DOHH2 (cell line): ENCODE data around the gene CHP2.

Source experiments
- H3F3A ChIP-seq: fragments of 200-600 bp; sonication (generic), shearing (Covaris generic); 2 replicates; pipeline ENCODE4 v1.6.0; 2016; ENCODE audit warnings: antibody characterized with exemption, mild to moderate bottlenecking; ENCODE audit not compliant: control insufficient read depth, insufficient read depth
- H3K27ac ChIP-seq: fragments of 200-600 bp; sonication (generic); 2 replicates; pipeline ENCODE4 v1.5.1; 2014; ENCODE audit warnings: low read depth, mild to moderate bottlenecking, low read length, moderate library complexity
- H3K27me3 ChIP-seq: fragments of 200-600 bp; sonication (generic); 2 replicates; pipeline ENCODE4 v1.6.1; 2014; ENCODE audit warnings: mild to moderate bottlenecking, low read length, mixed read lengths; ENCODE audit not compliant: control insufficient read depth
- H3K36me3 ChIP-seq: fragments of 200-600 bp; sonication (generic); 2 replicates; pipeline ENCODE4 v1.6.1; 2014; ENCODE audit warnings: mild to moderate bottlenecking, low read length, moderate library complexity, mixed read lengths; ENCODE audit not compliant: control insufficient read depth
- H3K4me1 ChIP-seq: fragments of 200-600 bp; sonication (generic); 2 replicates; pipeline ENCODE4 v1.6.1; 2014; ENCODE audit warnings: mild to moderate bottlenecking, low read length, mixed read lengths; ENCODE audit not compliant: control insufficient read depth
- H3K4me2 ChIP-seq: fragments of 200-600 bp; sonication (generic); 2 replicates; pipeline ENCODE4 v1.6.0; 2014; ENCODE audit warnings: mild to moderate bottlenecking, low read length, moderate library complexity
- H3K4me3 ChIP-seq: fragments of 200-600 bp; sonication (generic); 2 replicates; pipeline ENCODE4 v1.5.1; 2014; ENCODE audit warnings: mild to moderate bottlenecking, low read length, mixed read lengths
- H3K79me2 ChIP-seq: fragments of 200-600 bp; sonication (generic); 2 replicates; pipeline ENCODE4 v1.6.1; 2014; ENCODE audit warnings: mild to moderate bottlenecking, low read length, mixed read lengths; ENCODE audit not compliant: control insufficient read depth
- H3K9me2 ChIP-seq: fragments of 200-600 bp; sonication (generic); replicated peaks from 2 replicates; pipeline ENCODE4 v1.6.1; 2014; ENCODE audit warnings: mild to moderate bottlenecking, low read length, mixed read lengths; ENCODE audit not compliant: control insufficient read depth
- H3K9me3 ChIP-seq: fragments of 200-600 bp; sonication (generic); 2 replicates; pipeline ENCODE4 v1.6.1; 2014; ENCODE audit warnings: antibody characterized with exemption, low read length, mixed read lengths; ENCODE audit not compliant: control insufficient read depth, insufficient read depth
- H4K20me1 ChIP-seq: fragments of 200-600 bp; sonication (generic); 2 replicates; pipeline ENCODE4 v1.6.0; 2014; ENCODE audit warnings: low read depth, mild to moderate bottlenecking, antibody characterized with exemption, low read length, moderate library complexity; ENCODE audit not compliant: control insufficient read depth, insufficient read depth
- EZH2phosphoT487 ChIP-seq: fragments of 200-600 bp; sonication (generic); IDR thresholded peaks from 2 replicates; pipeline ENCODE4 v1.6.1; 2017; ENCODE audit warnings: borderline replicate concordance, mild to moderate bottlenecking, antibody characterized with exemption, low read length, moderate library complexity, mixed read lengths
- TF ChIP-seq, protein P1 (sequence below): fragments of 200-600 bp; sonication (generic); IDR thresholded peaks from one replicate; pipeline ENCODE4 v1.5.1; 2014; ENCODE audit warnings: antibody characterized with exemption, mild to moderate bottlenecking, low read depth, low read length; ENCODE audit not compliant: poor library complexity, severe bottlenecking

CHP2 gene

DNA sequence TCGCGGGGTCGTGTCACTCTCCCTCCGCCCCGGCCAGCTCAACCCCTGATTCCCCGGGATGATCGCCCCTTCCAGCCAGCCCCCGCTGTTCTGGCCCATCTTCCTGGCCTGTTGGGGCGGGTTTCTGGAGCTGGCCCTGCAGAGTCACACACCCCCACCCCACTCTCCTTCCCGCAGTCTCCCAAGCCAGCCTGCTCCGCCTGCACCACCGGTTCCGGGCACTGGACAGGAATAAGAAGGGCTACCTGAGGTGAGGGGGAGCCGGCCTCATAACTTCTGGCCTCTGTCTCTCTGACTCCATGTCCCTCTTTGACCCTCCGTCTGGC lies 621 bp downstream of the CHP2 start:
- Histone ChIP-seq H3K4me1 (no peaks in the 10 kb centered on the region), H3K9me3 (no peaks in the 10 kb centered on the region), H4K20me1 (no peaks in the 10 kb centered on the region), H3K4me2 (no peak overlapping the region), H3K27me3 (no peaks in the 10 kb centered on the region), H3K9me2 (no peaks in the 10 kb centered on the region), H3K27ac (no peak overlapping the region), H3K36me3 (no peaks in the 10 kb centered on the region), H3K79me2 (no peaks in the 10 kb centered on the region), H3F3A (no peaks in the 10 kb centered on the region), H3K4me3 (no peak overlapping the region)
- TF ChIP-seq, protein P1, sequence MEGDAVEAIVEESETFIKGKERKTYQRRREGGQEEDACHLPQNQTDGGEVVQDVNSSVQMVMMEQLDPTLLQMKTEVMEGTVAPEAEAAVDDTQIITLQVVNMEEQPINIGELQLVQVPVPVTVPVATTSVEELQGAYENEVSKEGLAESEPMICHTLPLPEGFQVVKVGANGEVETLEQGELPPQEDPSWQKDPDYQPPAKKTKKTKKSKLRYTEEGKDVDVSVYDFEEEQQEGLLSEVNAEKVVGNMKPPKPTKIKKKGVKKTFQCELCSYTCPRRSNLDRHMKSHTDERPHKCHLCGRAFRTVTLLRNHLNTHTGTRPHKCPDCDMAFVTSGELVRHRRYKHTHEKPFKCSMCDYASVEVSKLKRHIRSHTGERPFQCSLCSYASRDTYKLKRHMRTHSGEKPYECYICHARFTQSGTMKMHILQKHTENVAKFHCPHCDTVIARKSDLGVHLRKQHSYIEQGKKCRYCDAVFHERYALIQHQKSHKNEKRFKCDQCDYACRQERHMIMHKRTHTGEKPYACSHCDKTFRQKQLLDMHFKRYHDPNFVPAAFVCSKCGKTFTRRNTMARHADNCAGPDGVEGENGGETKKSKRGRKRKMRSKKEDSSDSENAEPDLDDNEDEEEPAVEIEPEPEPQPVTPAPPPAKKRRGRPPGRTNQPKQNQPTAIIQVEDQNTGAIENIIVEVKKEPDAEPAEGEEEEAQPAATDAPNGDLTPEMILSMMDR = no peak
- TF ChIP-seq EZH2phosphoT487 = no peak

DNA sequence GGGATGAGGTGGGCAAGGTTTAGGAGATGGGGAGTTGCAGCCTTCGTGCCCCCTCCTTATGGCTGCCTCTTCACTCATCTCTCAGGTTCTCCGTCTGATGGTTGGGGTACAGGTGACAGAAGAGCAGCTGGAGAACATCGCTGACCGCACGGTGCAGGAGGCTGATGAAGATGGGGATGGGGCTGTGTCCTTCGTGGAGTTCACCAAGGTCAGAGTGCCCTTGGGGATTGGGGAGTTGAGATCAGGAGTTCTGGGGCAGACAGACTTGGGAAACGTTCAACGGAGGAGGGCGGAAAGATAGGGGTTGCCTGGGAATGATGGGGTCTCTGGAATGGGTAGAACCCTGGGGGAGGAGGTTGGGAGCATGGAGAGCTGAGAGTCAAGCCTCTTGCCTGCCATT lies 2.3 kb downstream of the CHP2 start:
- H3K4me1 ChIP-seq = no peaks in the 10 kb centered on the region
- no peaks in the 10 kb centered on the region for H3K79me2 ChIP-seq
- H3K9me2 ChIP-seq = no peaks in the 10 kb centered on the region
- H3K4me3 ChIP-seq = no peak overlapping the region
- no peaks in the 10 kb centered on the region for H4K20me1 ChIP-seq
- H3K36me3 ChIP-seq = no peaks in the 10 kb centered on the region
- no peak overlapping the region for H3K27ac ChIP-seq
- no peaks in the 10 kb centered on the region for H3K9me3 ChIP-seq
- no peaks in the 10 kb centered on the region for H3K27me3 ChIP-seq
- TF ChIP-seq, protein P1 = no peak
- no peak for TF ChIP-seq EZH2phosphoT487
- no peak overlapping the region for H3K4me2 ChIP-seq
- H3F3A ChIP-seq = no peaks in the 10 kb centered on the region

DNA sequence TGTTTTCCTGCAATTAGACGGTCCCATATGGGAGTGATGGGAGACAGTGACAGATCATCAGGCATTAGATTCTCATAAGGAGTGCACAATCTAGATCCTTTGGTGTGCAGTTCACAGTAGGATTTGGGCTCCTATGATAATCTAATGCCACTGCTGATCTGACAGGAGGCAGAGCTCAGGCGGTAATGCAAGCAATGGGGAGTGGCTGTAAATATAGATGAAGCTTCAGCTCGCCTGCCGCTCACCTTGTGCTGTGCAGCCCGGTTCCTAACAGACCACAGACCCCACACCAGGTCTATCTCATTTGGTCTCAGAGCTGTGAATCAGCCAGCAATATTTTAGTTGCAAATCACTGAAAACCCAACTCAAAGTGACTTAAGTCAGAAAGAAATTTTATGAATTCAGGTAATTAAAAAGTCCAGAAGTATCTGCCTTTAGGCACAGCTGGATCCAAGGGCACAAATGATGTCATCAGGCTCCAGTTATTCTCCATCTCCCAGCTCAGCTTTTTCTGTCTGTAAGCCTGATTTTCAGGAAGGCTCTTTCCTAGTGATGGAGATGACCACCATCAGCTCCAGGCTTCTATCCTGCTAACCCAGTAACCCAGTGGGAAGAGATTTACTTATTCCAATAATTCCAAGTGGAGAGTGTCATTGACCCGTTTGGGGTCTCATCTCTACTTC lies 3.3 kb downstream of the CHP2 start:
- no peak for TF ChIP-seq EZH2phosphoT487
- TF ChIP-seq, protein P1 = no peak
- no peak overlapping the region for H3K27ac ChIP-seq
- no peaks in the 10 kb centered on the region for H3K4me1 ChIP-seq
- no peak overlapping the region for H3K4me3 ChIP-seq
- H3F3A ChIP-seq = no peaks in the 10 kb centered on the region
- no peaks in the 10 kb centered on the region for H3K36me3 ChIP-seq
- no peaks in the 10 kb centered on the region for H3K9me2 ChIP-seq
- H4K20me1 ChIP-seq = no peaks in the 10 kb centered on the region
- no peaks in the 10 kb centered on the region for H3K9me3 ChIP-seq
- H3K4me2 ChIP-seq = no peak overlapping the region
- H3K27me3 ChIP-seq = no peaks in the 10 kb centered on the region
- no peaks in the 10 kb centered on the region for H3K79me2 ChIP-seq
